ENCODE data around the gene FBXL4.

GRCh38 chr6:98824162-98824901 is 123.4 kb downstream of the FBXL4 start:
- no peak for TF ChIP-seq POLR2A (IDR thresholded peaks at IDR 0.05)
- TF ChIP-seq CTCF (IDR thresholded peaks at IDR 0.05) = no peak

Data from lower leg skin (tissue), 3 donors.